SK-N-SH (cell line): ENCODE data around the gene C4orf33. TPM values are rescaled to one million over a fixed set of nuclear protein-coding genes. Genes with fewer than 3 reads are reported as not detected.

Source experiments
- CTCF ChIA-PET: fragments of 300-600, 350-600 bp; formaldehyde crosslinking; extraction: SDS; loops from one replicate; lab custom pipeline; 2021; lab: Yijun Ruan, JAX
- POLR2A ChIA-PET: fragments of 350-600 bp; sonication (Branson Sonifier 250); formaldehyde crosslinking; extraction: SDS; loops from one replicate; lab custom pipeline; 2020; ENCODE audit warnings: antibody characterized with exemption, inconsistent platforms; lab: Yijun Ruan, JAX
- DNase-seq: peaks from one replicate; pipeline ENCODE4 v3.0.0; 2012
- H2AFZ ChIP-seq: fragments of 200-600 bp; sonication (generic); 2 replicates; pipeline ENCODE4 v1.8.1; 2016; ENCODE audit warnings: antibody characterized with exemption, mild to moderate bottlenecking, low read depth
- H3F3A ChIP-seq: fragments of 200-600 bp; sonication (generic); replicated peaks from 2 replicates; pipeline ENCODE3; 2016; ENCODE audit warnings: antibody characterized with exemption, mild to moderate bottlenecking; ENCODE audit not compliant: insufficient read depth
- H3K27ac ChIP-seq, 2 experiments: fragments of 200-500 bp in 1 of 2; fragments of 200-600 bp in 1 of 2; sonication (Bioruptor generic) in 1 of 2; sonication (generic), shearing (Covaris generic) in 1 of 2; 2 replicates each; pipeline versions ENCODE4 v1.5.1 to v1.6.1; 2014 to 2016; ENCODE audit warnings: low read depth in 2 of 2, inconsistent platforms in 1 of 2, low read length in 1 of 2, mild to moderate bottlenecking in 1 of 2, mixed read lengths in 1 of 2
- H3K27me3 ChIP-seq: fragments of 200-600 bp; sonication (generic), shearing (Covaris generic); 2 replicates; pipeline ENCODE4 v1.6.1; 2016; ENCODE audit warnings: mixed run types; ENCODE audit not compliant: insufficient read depth
- H3K36me3 ChIP-seq, 2 experiments: fragments of 200-500 bp in 1 of 2; fragments of 200-600 bp in 1 of 2; sonication (Bioruptor generic) in 1 of 2; sonication (generic) in 1 of 2; replicated peaks in 1 of 2; 2 replicates each; pipeline versions ENCODE3 to v1.5.1; 2014 to 2016; ENCODE audit warnings: low read length in 1 of 2, mild to moderate bottlenecking in 1 of 2; ENCODE audit not compliant: insufficient read depth in 2 of 2, control insufficient read depth in 1 of 2
- H3K4me1 ChIP-seq, 2 experiments: fragments of 200-500 bp in 1 of 2; fragments of 200-600 bp in 1 of 2; sonication (Bioruptor generic) in 1 of 2; sonication (generic), shearing (Covaris generic) in 1 of 2; 2 replicates each; pipeline versions ENCODE4 v1.5.1 to v1.6.1; 2014 to 2016; ENCODE audit warnings: low read depth in 1 of 2, low read length in 1 of 2, mixed run types in 1 of 2; ENCODE audit not compliant: insufficient read depth in 2 of 2, control insufficient read depth in 1 of 2
- H3K4me2 ChIP-seq: fragments of 200-600 bp; sonication (generic), shearing (Covaris generic); 2 replicates; pipeline ENCODE4 v1.6.1; 2017; ENCODE audit warnings: mixed run types
- H3K4me3 ChIP-seq, 2 experiments: fragments of 200-500 bp in 1 of 2; fragments of 200-600 bp in 1 of 2; sonication (Bioruptor generic) in 1 of 2; sonication (generic), shearing (Covaris generic) in 1 of 2; 2 replicates each; pipeline versions ENCODE4 v1.5.1 to v1.8.1; 2014 to 2016; ENCODE audit warnings: low read depth in 2 of 2, inconsistent platforms in 1 of 2, low read length in 1 of 2, mild to moderate bottlenecking in 1 of 2, mixed read lengths in 1 of 2, moderate library complexity in 1 of 2
- H3K79me2 ChIP-seq: fragments of 200-600 bp; sonication (generic); 2 replicates; pipeline ENCODE4 v1.8.1; 2017; ENCODE audit warnings: mild to moderate bottlenecking; ENCODE audit not compliant: insufficient read depth
- H3K9ac ChIP-seq: fragments of 200-600 bp; sonication (generic); 2 replicates; pipeline ENCODE4 v1.6.1; 2017; ENCODE audit warnings: mixed run types
- H3K9me2 ChIP-seq: fragments of 200-600 bp; sonication (generic); 2 replicates; pipeline ENCODE4 v1.6.1; 2017; ENCODE audit warnings: mixed run types
- H3K9me3 ChIP-seq: fragments of 200-600 bp; sonication (generic); 2 replicates; pipeline ENCODE4 v1.6.1; 2017; ENCODE audit warnings: mixed run types, mild to moderate bottlenecking, moderate library complexity
- H4K20me1 ChIP-seq: fragments of 200-600 bp; sonication (generic); 2 replicates; pipeline ENCODE4 v1.6.1; 2017; ENCODE audit warnings: mild to moderate bottlenecking, mixed run types; ENCODE audit not compliant: insufficient read depth
- FOSL2 ChIP-seq: IDR thresholded peaks from 2 replicates; pipeline ENCODE4 v1.4.0; 2012; ENCODE audit warnings: low read depth, mild to moderate bottlenecking, moderate library complexity, borderline replicate concordance
- FOXJ3 ChIP-seq: sonication (generic); formaldehyde crosslinking; IDR thresholded peaks from 2 replicates; pipeline ENCODE4 v1.5.1; 2020; ENCODE audit warnings: mild to moderate bottlenecking, missing genetic modification reagents
- RCOR1 ChIP-seq: fragments of 150-350 bp; IDR thresholded peaks from 2 replicates; pipeline ENCODE4 v1.6.1; 2017; ENCODE audit warnings: antibody characterized with exemption, low read length
- SMC3 ChIP-seq: IDR thresholded peaks from 2 replicates; pipeline ENCODE4 v1.6.1; 2012; ENCODE audit warnings: low read depth, low read length, improper control_type of control experiment
- YY1 ChIP-seq: IDR thresholded peaks from 2 replicates; pipeline ENCODE4 v1.4.0; 2012; ENCODE audit warnings: low read depth, mild to moderate bottlenecking
- WGBS: methylation state at CpG from one replicate; pipeline ENCODE4 v1.1.6; 2017; ENCODE audit warnings: low lambda C conversion rate; 5-methylcytosine and 5-hydroxymethylcytosine counted together
- polyA plus RNA-seq, 3 experiments: library from polyadenylated mRNA; depleted of rRNA; stranded (reverse); fragments of >200 nt; gene quantifications; 2 replicates each; pipeline ENCODE4 v1.2.3, GENCODE V29; 2012
- TF ChIP-seq, protein P1 (sequence below): IDR thresholded peaks from 2 replicates; pipeline ENCODE4; 2012
- TF ChIP-seq, protein P2 (sequence below): fragments of 150-350 bp; IDR thresholded peaks from 2 replicates; pipeline ENCODE4 v1.6.1; 2017; ENCODE audit warnings: antibody characterized with exemption, low read length, low read depth, borderline replicate concordance
- TF ChIP-seq, protein P3 (sequence below): IDR thresholded peaks from 2 replicates; pipeline ENCODE4 v1.4.0; 2012; ENCODE audit warnings: low read depth, borderline replicate concordance
- TF ChIP-seq, protein P4 (sequence below): fragments of 150-350 bp; IDR thresholded peaks from 2 replicates; pipeline ENCODE4 v1.6.1; 2016; ENCODE audit warnings: mild to moderate bottlenecking, low read depth, low read length

C4orf33 gene
- polyA plus RNA-seq, 1 of the 3 experiments (the other 2 are of a cell fraction): 3.3 TPM

DNA sequence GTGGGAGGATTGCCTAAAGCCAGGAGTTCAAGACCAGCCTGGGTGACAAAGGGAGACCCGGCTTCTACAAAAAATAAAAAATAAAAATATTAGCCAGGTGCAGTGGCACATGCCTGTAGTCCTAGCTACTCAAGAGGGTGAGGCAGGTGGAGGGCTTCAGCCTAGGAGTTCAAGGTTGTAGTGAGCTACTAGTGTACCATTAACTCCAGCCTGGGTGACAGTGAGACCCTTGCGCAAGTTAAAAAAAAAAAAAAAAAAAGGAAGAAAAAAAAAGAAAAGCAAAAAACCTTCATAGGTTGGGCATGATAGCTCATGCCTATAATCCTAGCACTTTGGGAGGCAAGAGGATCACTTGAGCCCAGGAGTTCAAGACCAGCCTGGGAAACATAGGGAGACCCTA, 8.4 kb upstream of the C4orf33 start:
- Histone ChIP-seq H3K4me1 (peaks cover 0 to 12% of the 10 kb centered on the region in 2 experiments; a peak in 2 of 4 replicates), H3K4me3 (no peak overlapping the region), H3K27ac (no peak overlapping the region), H3K27me3 (no peaks in the 10 kb centered on the region), H3F3A (no peaks in the 10 kb centered on the region), H4K20me1 (no peaks in the 10 kb centered on the region), H2AFZ (no peak overlapping the region), H3K9ac (no peak overlapping the region), H3K36me3 (peaks cover 3% of the 10 kb centered on the region in 2 experiments), H3K4me2 (no peak overlapping the region), H3K79me2 (peaks cover 95% of the 10 kb centered on the region), H3K9me3 (0 out of 2 replicates have a peak, but pooled peaks cover 7% of the 10 kb centered on the region), H3K9me2 (no peaks in the 10 kb centered on the region)
- TF ChIP-seq SMC3 (no peak), FOXJ3 (CRISPR knock-in tag) (no peak), FOSL2 (no peak)
- TF ChIP-seq, protein P1, sequence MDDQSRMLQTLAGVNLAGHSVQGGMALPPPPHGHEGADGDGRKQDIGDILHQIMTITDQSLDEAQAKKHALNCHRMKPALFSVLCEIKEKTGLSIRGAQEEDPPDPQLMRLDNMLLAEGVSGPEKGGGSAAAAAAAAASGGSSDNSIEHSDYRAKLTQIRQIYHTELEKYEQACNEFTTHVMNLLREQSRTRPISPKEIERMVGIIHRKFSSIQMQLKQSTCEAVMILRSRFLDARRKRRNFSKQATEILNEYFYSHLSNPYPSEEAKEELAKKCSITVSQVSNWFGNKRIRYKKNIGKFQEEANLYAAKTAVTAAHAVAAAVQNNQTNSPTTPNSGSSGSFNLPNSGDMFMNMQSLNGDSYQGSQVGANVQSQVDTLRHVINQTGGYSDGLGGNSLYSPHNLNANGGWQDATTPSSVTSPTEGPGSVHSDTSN: no peak
- TF ChIP-seq, protein P2, sequence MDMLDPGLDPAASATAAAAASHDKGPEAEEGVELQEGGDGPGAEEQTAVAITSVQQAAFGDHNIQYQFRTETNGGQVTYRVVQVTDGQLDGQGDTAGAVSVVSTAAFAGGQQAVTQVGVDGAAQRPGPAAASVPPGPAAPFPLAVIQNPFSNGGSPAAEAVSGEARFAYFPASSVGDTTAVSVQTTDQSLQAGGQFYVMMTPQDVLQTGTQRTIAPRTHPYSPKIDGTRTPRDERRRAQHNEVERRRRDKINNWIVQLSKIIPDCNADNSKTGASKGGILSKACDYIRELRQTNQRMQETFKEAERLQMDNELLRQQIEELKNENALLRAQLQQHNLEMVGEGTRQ: no peak
- TF ChIP-seq, protein P3, sequence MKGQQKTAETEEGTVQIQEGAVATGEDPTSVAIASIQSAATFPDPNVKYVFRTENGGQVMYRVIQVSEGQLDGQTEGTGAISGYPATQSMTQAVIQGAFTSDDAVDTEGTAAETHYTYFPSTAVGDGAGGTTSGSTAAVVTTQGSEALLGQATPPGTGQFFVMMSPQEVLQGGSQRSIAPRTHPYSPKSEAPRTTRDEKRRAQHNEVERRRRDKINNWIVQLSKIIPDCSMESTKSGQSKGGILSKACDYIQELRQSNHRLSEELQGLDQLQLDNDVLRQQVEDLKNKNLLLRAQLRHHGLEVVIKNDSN: no peak
- CTCF ChIA-PET: interaction anchor here (0.6 kb wide), 1 partner anchor 1237 kb away, joined by 3 read pairs; no protein-coding TSS in a partner anchor
- POLR2A ChIA-PET: interaction anchor here (0.7 kb wide), 1 partner anchor 35 kb away, joined by 4 read pairs; no protein-coding TSS in a partner anchor
- no peak for DNase-seq
- WGBS: 96% methylated on average over 2 of the region's 2 CpGs

DNA sequence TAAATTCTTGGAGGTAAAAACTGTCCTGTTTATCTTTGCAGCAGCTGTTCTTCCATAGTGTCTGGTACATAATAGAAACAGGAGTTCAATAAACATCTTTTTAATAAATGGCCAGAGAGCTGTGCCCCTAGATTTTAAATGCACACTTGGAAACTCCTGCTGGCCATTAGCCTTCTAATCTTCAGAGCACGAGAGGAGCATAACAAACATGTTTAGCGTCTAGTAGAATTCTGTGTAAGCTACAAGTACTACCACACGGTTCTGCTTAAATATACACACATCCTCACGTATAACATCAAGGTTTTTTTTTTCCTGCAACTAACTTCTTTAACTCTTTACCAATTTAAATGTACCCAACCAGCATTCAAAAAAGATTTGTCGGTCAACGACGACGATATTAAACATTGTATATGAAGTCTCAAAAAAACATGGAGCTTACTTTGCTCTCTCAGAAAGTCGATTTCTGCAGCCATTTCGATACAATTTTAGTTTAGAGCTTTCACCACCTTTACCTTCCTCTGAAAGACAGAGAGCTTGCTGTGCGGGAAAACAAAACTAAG, 3.2 kb upstream of the C4orf33 start:
- CTCF ChIA-PET: no interaction called here
- 0% methylated on average over 11 of the region's 11 CpGs for WGBS

More for the DNA sequence above, 3.2 kb upstream of the C4orf33 start:
- Histone ChIP-seq H3K9me3 (no peaks in the 10 kb centered on the region), H3K4me1 (peaks cover 0 to 14% of the 10 kb centered on the region in 2 experiments; a peak in 2 of 4 replicates)
- DNase-seq: no peak
- peak; percentile 49; the same call in 1 of the 2 replicates for TF ChIP-seq YY1
- TF ChIP-seq, protein P4, sequence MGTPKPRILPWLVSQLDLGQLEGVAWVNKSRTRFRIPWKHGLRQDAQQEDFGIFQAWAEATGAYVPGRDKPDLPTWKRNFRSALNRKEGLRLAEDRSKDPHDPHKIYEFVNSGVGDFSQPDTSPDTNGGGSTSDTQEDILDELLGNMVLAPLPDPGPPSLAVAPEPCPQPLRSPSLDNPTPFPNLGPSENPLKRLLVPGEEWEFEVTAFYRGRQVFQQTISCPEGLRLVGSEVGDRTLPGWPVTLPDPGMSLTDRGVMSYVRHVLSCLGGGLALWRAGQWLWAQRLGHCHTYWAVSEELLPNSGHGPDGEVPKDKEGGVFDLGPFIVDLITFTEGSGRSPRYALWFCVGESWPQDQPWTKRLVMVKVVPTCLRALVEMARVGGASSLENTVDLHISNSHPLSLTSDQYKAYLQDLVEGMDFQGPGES: no peak
- TF ChIP-seq RCOR1: no peak
- TF ChIP-seq, all 33 proteins: peak for 1
- no peaks in the 10 kb centered on the region for H3K9me2 ChIP-seq
- H3F3A ChIP-seq: peaks cover 10% of the 10 kb centered on the region
- peak overlapping the region; percentile 79 for H3K4me2 ChIP-seq
- peak overlapping the region; percentile 88 to 90 for H3K27ac ChIP-seq
- H4K20me1 ChIP-seq: no peaks in the 10 kb centered on the region
- POLR2A ChIA-PET: interaction anchor here (1.4 kb wide), 1 partner anchor 11 kb away, joined by 3 read pairs; no protein-coding TSS in a partner anchor
- peak overlapping the region; percentile 91 for H3K9ac ChIP-seq
- H3K27me3 ChIP-seq: no peaks in the 10 kb centered on the region
- peaks cover 0 to 3% of the 10 kb centered on the region in 2 experiments for H3K36me3 ChIP-seq
- H3K4me3 ChIP-seq: peak overlapping the region; percentile 82 to 95
- H3K79me2 ChIP-seq: peaks cover 53% of the 10 kb centered on the region
- peak overlapping the region; percentile 96 for H2AFZ ChIP-seq
